BJ (cell line): ENCODE measurements around the gene LRRC8D. TPM values are rescaled to one million over a fixed set of nuclear protein-coding genes. Genes with fewer than 3 reads are reported as not detected.

ENCODE experiments used
- CTCF ChIA-PET: fragments of 350-600 bp; formaldehyde crosslinking; extraction: SDS; loops from one replicate; lab custom pipeline; 2021; ENCODE audit warnings: antibody characterized with exemption, inconsistent platforms; lab: Yijun Ruan, JAX
- POLR2A ChIA-PET: fragments of 300-600 bp; sonication (Branson Sonifier 250); formaldehyde crosslinking; extraction: SDS; loops from one replicate; lab custom pipeline; 2021; ENCODE audit warnings: antibody characterized with exemption; lab: Charles Lee
- DNase-seq: peaks from one replicate; pipeline ENCODE4 v3.0.0-alpha.2; 2011; ENCODE audit warnings: low read depth
- H3K27me3 ChIP-seq: 2 replicates; pipeline ENCODE4 v1.6.0; 2011; ENCODE audit warnings: low read length; ENCODE audit not compliant: control insufficient read depth, insufficient read depth
- H3K36me3 ChIP-seq: 2 replicates; pipeline ENCODE4 v1.5.1; 2011; ENCODE audit warnings: low read length; ENCODE audit not compliant: control insufficient read depth, insufficient read depth
- H3K4me3 ChIP-seq: 2 replicates; pipeline ENCODE4 v1.5.1; 2011; ENCODE audit warnings: low read depth, mild to moderate bottlenecking, control low read depth, low read length
- CTCF ChIP-seq: IDR thresholded peaks from 2 replicates; pipeline ENCODE4 v1.5.1; 2011; ENCODE audit warnings: low read depth, mild to moderate bottlenecking, control low read depth, inconsistent platforms, low read length, moderate library complexity; ENCODE audit not compliant: insufficient read depth
- polyA plus RNA-seq: library from polyadenylated mRNA; depleted of rRNA; stranded (reverse); fragments of >200 nt; gene quantifications from 2 replicates; pipeline ENCODE4 v1.2.3, GENCODE V29; 2011

LRRC8D gene
- polyA plus RNA-seq, 1 experiment, result 51.9 TPM

GRCh38 chr1:89882348-89883029 is 61.7 kb downstream of the LRRC8D start:
- no peaks in the 10 kb centered on the region for H3K36me3 ChIP-seq
- no peak for TF ChIP-seq CTCF
- no peaks in the 10 kb centered on the region for H3K27me3 ChIP-seq
- no peak for DNase-seq
- POLR2A ChIA-PET, result no interaction called here
- CTCF ChIA-PET, result interaction anchor here (0.9 to 1.6 kb wide), 2 partner anchors 21 to 39 kb away, joined by 3 to 4 read pairs; no protein-coding TSS in a partner anchor
- no peak overlapping the region for H3K4me3 ChIP-seq

DNA sequence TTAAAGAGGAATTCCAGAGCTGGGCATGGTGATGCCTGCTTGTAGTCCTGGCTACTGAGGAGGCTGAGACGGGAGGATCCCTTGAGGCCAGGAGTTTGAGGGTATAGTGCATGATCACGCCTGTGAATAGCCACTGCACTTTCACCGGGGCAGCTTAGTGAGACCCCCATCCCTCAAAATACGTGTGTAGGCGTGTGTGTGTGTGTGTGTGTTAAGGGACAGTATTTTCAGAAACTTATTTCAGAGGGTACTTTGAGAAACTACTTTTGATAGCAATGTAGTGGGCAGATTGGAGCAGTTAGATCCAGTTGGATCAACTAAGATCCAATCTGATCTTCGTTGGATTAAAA is 62.2 kb downstream of the LRRC8D start:
- Histone ChIP-seq H3K36me3 (no peaks in the 10 kb centered on the region), H3K27me3 (no peaks in the 10 kb centered on the region), H3K4me3 (no peak overlapping the region)
- ChIA-PET CTCF (no interaction called here), POLR2A (no interaction called here)
- TF ChIP-seq CTCF, result no peak
- no peak for DNase-seq

DNA sequence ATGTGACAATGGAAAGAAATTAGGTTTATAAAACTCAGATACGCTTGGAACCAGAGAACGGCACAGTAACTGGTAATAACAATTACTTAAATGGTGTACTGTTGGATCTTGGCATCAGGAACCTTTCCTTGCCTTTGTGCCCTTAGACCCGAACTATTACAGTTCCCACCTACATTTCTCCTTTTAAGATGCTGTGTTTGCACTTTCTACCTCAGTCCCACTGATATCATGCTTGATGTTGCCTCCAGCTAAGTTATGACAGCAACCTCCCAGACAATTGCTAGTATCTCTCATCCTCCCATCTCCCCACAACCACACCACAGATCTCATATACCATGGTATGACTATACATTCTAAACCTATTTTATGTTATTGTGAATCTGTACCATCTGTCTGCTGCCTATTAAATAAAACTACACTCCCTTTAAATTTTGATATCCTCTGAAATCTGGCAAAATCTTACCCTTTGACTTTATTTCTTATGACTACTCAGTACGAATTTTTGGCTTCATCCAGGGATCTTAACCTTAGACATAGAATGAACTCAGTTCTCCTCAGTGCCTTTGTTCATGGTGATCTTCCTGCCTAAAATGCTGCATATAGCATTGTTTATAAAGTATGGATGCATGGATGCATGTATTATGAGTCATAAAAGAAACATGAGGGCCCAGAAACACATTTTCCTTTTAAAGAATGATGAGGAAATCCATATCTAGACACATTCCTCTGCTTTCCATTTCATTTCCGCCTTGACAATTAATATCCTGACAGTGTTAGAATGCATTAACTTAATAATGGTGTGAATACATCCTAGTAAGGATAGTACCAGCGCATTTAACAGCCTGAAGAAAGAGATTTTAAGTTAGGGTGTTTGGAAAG is 64.1 kb downstream of the LRRC8D start:
- ChIA-PET POLR2A (no interaction called here), CTCF (interaction anchor here (0.6 to 1.3 kb wide), 2 partner anchors 42 to 1034 kb away, joined by 3 read pairs; no protein-coding TSS in a partner anchor)
- DNase-seq, result no peak
- H3K4me3 ChIP-seq, result no peak overlapping the region
- TF ChIP-seq CTCF, result no peak
- H3K27me3 ChIP-seq, result no peaks in the 10 kb centered on the region
- H3K36me3 ChIP-seq, result no peaks in the 10 kb centered on the region

GRCh38 chr1:89887270-89887669 is 66.4 kb downstream of the LRRC8D start:
- H3K27me3 ChIP-seq, result no peaks in the 10 kb centered on the region
- no peaks in the 10 kb centered on the region for H3K36me3 ChIP-seq
- no peak for TF ChIP-seq CTCF
- POLR2A ChIA-PET, result no interaction called here
- no peak for DNase-seq
- CTCF ChIA-PET, result no interaction called here
- no peak overlapping the region for H3K4me3 ChIP-seq

GRCh38 chr1:89887713-89888112 is 66.9 kb downstream of the LRRC8D start:
- Histone ChIP-seq H3K4me3 (no peak overlapping the region), H3K27me3 (no peaks in the 10 kb centered on the region), H3K36me3 (no peaks in the 10 kb centered on the region)
- DNase-seq, result no peak
- CTCF ChIA-PET, result no interaction called here
- POLR2A ChIA-PET, result no interaction called here
- TF ChIP-seq CTCF, result no peak
